Immature natural killer cell (primary cell): ENCODE data around the gene FLT4. TPM values are rescaled to one million over a fixed set of nuclear protein-coding genes. Genes with fewer than 3 reads are reported as not detected.

Experiments
- DNase-seq, 3 donors: peaks; one replicate each; pipeline ENCODE4 v3.0.0; 2022; ENCODE audit warnings: mixed read lengths in 1 of 3
- H3K27ac Mint-ChIP-seq, 6 donors: one replicate each; pipeline ENCODE4 v1.8.0; 2020; ENCODE audit warnings: mixed read lengths in 6 of 6, mild to moderate bottlenecking in 5 of 6, inconsistent platforms in 4 of 6, moderate library complexity in 3 of 6
- H3K27me3 Mint-ChIP-seq, 3 donors: one replicate each; pipeline ENCODE4 v1.8.0; 2020 to 2021; ENCODE audit warnings: low read depth in 3 of 3, mild to moderate bottlenecking in 3 of 3, mixed read lengths in 3 of 3, moderate library complexity in 3 of 3, inconsistent platforms in 1 of 3
- H3K36me3 Mint-ChIP-seq, 3 donors: one replicate each; pipeline ENCODE4 v1.8.0; 2020; ENCODE audit warnings: mixed read lengths in 3 of 3, inconsistent platforms in 2 of 3, mild to moderate bottlenecking in 2 of 3
- H3K4me1 Mint-ChIP-seq, 2 donors: one replicate each; pipeline ENCODE4 v1.8.0; 2020; ENCODE audit warnings: inconsistent platforms in 2 of 2, mild to moderate bottlenecking in 2 of 2, mixed read lengths in 2 of 2, moderate library complexity in 1 of 2
- H3K4me3 Mint-ChIP-seq, 5 donors: one replicate each; pipeline ENCODE4 v1.8.0; 2020; ENCODE audit warnings: mild to moderate bottlenecking in 5 of 5, mixed read lengths in 5 of 5, inconsistent platforms in 3 of 5, moderate library complexity in 3 of 5
- H3K9me3 Mint-ChIP-seq, 6 donors: one replicate each; pipeline ENCODE4 v1.8.0; 2020; ENCODE audit warnings: mild to moderate bottlenecking in 6 of 6, mixed read lengths in 6 of 6, inconsistent platforms in 4 of 6, moderate library complexity in 3 of 6
- polyA plus RNA-seq, 3 donors: library from polyadenylated mRNA; unstranded; fragments of 300-500 nt; fragmentation: Illumina TruSeq; gene quantifications; one replicate each; pipeline ENCODE4 v1.2.3, GENCODE V29; 2021

The FLT4 gene
- polyA plus RNA-seq, 3 donors from 2014 or later = 0.37 TPM; not detected in 2

DNA sequence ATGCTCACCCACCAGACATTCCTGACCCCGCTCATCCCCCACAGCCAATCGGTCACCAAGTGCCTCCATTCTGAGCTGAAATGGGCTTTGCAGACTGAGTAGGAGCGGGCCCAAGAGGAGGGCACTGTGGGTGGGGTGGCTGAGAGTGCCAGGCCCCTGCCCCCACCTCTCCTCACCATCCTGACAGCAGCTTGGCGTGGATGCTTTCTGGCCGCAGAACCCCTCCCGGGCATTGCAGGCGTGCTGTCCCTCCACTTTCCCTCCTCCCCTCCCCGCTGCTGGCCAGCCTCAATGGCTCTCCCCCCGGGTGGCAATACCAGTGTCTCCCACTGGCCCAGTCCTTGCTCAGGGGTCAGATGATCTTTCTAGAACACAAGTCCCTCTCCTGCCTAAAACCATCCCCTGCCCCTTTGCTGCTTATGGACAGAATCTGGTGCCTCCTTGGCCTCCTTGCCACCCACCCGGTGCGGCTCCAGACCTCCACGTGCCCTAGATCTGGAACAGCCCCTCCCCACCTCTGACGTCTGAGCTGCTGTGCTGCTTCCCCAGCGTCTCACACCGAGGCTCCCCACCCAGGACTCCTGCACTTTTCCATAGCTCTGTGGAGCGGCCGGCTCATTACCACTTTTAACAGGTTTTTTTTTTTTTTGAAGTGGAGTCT lies 6.1 kb downstream of the FLT4 start:
- Mint-ChIP-seq H3K27ac (no peak overlapping the region), H3K9me3 (no peaks in the 10 kb centered on the region), H3K27me3 (peaks cover 3 to 10% (median 7%) of the 10 kb centered on the region in 3 donors)

DNA sequence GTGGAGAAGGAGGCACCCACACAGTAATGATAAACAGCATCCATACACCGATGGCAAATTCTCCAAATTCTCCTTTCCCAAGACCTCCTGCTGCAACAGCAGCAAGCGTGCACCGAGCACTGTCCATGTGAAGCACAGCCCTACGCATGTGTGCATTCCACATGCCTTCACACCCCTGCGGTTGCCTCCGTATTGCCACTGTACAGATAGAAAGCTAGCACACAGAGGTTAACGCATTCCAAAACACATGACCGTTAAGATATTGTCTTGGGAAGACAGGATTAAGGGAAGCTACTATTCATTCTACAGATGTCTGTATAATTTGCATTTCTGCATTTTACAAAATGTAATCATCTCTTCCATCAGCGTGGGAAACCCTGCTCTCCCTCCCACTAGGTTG lies 6.6 kb downstream of the FLT4 start:
- H3K9me3 Mint-ChIP-seq = no peaks in the 10 kb centered on the region
- H3K36me3 Mint-ChIP-seq = no peaks in the 10 kb centered on the region
- H3K4me3 Mint-ChIP-seq = no peak overlapping the region
- H3K27ac Mint-ChIP-seq = no peak overlapping the region
- H3K27me3 Mint-ChIP-seq = peaks cover 3 to 9% (median 8%) of the 10 kb centered on the region in 3 donors
- H3K4me1 Mint-ChIP-seq = peaks cover 0 to under 1% of the 10 kb centered on the region in 2 donors
- no peak for DNase-seq

More for the DNA sequence above, 6.1 kb downstream of the FLT4 start:
- H3K4me3 Mint-ChIP-seq = no peak overlapping the region
- no peaks in the 10 kb centered on the region for H3K36me3 Mint-ChIP-seq
- no peak for DNase-seq
- H3K4me1 Mint-ChIP-seq = peaks cover 0 to 2% of the 10 kb centered on the region in 2 donors

GRCh38 chr5:180642181-180642775 lies 7.1 kb downstream of the FLT4 start:
- Mint-ChIP-seq H3K4me1 (no peaks in the 10 kb centered on the region), H3K27me3 (peaks cover 3 to 13% (median 9%) of the 10 kb centered on the region in 3 donors), H3K27ac (no peak overlapping the region), H3K4me3 (no peak overlapping the region), H3K9me3 (no peaks in the 10 kb centered on the region), H3K36me3 (no peaks in the 10 kb centered on the region)
- no peak for DNase-seq

GRCh38 chr5:180641566-180641900 lies 7.9 kb downstream of the FLT4 start:
- Mint-ChIP-seq H3K4me3 (no peak overlapping the region), H3K27ac (no peak overlapping the region), H3K9me3 (no peaks in the 10 kb centered on the region), H3K4me1 (no peaks in the 10 kb centered on the region), H3K36me3 (no peaks in the 10 kb centered on the region), H3K27me3 (peaks cover 3 to 13% (median 9%) of the 10 kb centered on the region in 3 donors)
- no peak for DNase-seq

DNA sequence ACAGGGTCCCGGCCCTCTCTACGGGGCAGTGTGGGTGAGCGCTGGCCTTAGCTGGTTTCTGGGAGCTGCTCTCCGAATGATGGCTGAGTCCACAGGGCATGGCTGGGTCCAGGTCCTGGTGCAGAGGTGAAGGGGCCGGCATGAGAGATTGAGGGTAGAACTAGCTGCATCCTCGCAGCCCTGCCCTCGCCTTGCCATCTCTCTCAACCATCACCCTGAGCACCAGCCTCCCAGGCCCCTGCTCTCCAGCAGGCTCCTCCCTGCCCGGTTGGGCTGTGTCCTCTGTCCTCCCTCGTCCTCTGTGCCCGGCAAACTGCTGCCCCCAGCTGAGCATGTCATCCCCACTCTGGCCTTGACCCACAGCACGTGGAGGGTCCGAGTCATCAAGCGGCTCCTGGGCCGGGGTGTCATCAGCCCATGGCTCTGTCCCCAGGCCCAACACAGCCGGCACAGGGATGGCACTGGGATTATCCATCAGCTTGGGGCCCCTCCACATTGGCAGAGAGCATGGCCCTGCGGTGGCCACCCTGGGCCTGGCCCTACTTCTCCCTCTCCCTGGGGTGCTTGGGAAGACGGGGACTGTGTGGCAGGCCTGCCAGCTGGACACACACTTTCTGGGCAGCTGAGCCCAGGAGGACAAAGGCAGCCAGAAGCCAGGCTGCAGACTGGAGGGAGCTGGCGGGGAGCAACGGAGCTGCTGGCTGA lies 8.4 kb downstream of the FLT4 start:
- H3K4me3 Mint-ChIP-seq = no peak overlapping the region
- H3K27ac Mint-ChIP-seq = no peak overlapping the region
- H3K36me3 Mint-ChIP-seq = no peaks in the 10 kb centered on the region
- no peaks in the 10 kb centered on the region for H3K4me1 Mint-ChIP-seq
- H3K27me3 Mint-ChIP-seq = peaks cover 0 to 13% (median 7%) of the 10 kb centered on the region in 3 donors
- no peaks in the 10 kb centered on the region for H3K9me3 Mint-ChIP-seq
- no peak for DNase-seq

DNA sequence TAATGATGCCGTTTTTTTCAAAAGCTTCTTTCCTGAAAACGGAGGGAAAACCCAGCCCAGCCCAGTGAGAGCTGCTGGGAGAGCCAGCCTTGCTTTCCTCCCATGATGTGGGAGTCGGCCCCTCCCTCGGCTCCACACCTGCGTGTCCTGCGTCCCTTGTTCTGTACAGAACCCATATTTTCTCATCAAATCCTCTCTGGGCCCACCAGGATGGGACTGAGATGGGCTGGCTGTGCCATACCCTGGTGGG lies 8.9 kb downstream of the FLT4 start:
- Mint-ChIP-seq H3K27me3 (peaks cover 0 to 13% (median 6%) of the 10 kb centered on the region in 3 donors), H3K4me3 (no peak overlapping the region), H3K4me1 (no peaks in the 10 kb centered on the region), H3K27ac (no peak overlapping the region), H3K9me3 (no peaks in the 10 kb centered on the region), H3K36me3 (no peaks in the 10 kb centered on the region)
- DNase-seq = no peak

- Mint-ChIP-seq H3K4me3 (no peak overlapping the region), H3K27me3 (peaks cover 0 to 13% (median 3%) of the 10 kb centered on the region in 3 donors), H3K27ac (no peak overlapping the region), H3K36me3 (no peaks in the 10 kb centered on the region), H3K4me1 (no peaks in the 10 kb centered on the region), H3K9me3 (no peaks in the 10 kb centered on the region)
- DNase-seq = no peak
Observed at GRCh38 chr5:180639741-180640610, 9.4 kb downstream of the FLT4 start.

DNA sequence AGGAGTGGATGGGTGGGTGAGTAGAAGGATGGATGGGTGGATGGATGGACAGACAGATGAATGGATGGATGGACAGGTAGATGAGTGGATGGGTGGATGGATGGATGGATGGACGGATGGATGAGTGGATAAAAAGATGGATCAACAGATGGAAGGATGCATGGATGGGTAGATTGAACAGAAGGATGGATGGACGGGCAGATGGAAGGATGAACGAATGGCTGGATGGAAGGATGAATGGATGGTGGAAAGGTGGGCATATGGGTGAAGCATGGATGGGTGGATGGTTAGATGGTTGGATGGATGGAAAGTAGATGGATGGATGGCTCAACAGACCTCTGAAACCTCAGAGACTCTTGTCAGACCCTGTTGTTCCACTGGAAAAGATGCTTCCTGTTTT lies 10.1 kb downstream of the FLT4 start:
- no peak for DNase-seq
- peaks cover 0 to 1% (median 0%) of the 10 kb centered on the region in 6 donors for H3K9me3 Mint-ChIP-seq
- no peak overlapping the region for H3K4me3 Mint-ChIP-seq
- H3K36me3 Mint-ChIP-seq = no peaks in the 10 kb centered on the region
- no peaks in the 10 kb centered on the region for H3K4me1 Mint-ChIP-seq
- peaks cover 0 to 11% (median 2%) of the 10 kb centered on the region in 3 donors for H3K27me3 Mint-ChIP-seq
- H3K27ac Mint-ChIP-seq = peak overlapping the region in 1 of 6 donors; percentile 27

DNA sequence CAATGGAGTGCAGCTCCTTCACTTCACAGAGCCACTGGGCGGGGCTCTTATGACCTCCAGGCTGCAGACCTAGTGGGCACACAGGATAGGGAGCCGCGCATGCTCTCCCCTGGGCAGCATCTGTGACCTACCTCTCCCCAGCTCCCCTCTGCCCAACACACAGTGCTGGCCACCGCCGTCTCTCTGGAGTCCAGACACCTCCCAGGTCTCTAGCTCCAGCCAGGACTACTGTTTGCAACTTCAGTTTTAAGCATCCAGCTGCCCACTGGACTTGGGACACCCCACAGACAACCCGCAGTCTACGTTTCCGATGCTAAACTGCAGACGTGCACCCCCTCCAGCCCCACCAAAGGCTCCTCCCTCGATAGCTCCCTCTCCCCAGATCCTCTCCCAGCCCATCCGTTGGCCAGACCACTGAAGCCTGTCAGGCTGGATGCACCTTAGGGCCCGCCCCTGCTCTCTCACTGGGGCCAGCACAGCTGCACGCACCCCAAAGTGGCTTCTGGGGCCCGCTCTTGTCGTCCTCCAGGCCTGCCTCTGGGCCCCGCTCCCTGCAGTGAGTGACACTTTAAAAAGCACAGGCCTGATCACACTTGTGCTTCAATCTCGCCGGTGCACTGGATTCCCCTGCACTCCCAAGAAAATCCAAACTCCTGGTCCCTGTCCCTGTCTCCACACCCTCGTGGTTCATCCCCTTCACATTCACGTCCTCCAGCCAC lies 11.3 kb downstream of the FLT4 start:
- no peak for DNase-seq
- Mint-ChIP-seq H3K9me3 (peaks cover 0 to 1% (median 0%) of the 10 kb centered on the region in 6 donors), H3K4me3 (no peak overlapping the region), H3K27me3 (peaks cover 0 to 6% (median 2%) of the 10 kb centered on the region in 3 donors), H3K27ac (no peak overlapping the region), H3K4me1 (no peaks in the 10 kb centered on the region), H3K36me3 (no peaks in the 10 kb centered on the region)

DNA sequence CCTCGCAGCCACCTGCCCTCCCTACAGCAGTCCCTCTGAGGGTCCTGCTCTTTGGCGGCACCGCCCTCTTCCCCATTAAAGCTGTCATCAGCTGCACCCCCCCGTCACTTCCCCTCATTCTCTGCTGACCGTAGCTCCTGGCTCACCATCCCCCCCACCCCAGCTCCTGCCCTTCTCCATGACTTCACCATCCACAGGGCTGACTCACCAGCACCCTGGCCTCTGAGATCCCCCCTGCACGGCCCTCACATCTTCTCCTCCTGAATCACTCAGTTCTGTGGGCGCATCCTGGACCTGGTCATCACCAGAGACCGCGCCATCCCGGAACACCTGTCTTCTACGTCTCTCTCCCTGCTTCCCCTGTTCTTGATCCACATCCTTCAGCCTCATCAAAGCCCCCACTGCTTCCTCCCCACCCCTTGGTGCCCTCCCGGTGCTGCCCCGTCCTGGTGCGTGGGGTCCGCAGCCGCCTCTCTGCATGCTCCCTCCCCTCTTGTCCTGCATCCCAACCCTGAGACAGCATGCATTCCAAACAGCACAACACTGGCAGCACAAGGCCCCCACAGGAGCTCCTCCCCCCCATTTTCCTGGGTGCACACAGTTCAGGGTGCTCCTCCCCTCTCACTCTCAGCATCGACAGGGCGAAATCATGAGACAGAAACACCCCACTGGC lies 12.9 kb downstream of the FLT4 start:
- no peak overlapping the region for H3K4me3 Mint-ChIP-seq
- H3K9me3 Mint-ChIP-seq = peaks cover 0 to 1% (median 0%) of the 10 kb centered on the region in 6 donors
- no peak for DNase-seq
- H3K4me1 Mint-ChIP-seq = no peaks in the 10 kb centered on the region
- H3K36me3 Mint-ChIP-seq = no peaks in the 10 kb centered on the region
- H3K27me3 Mint-ChIP-seq = peaks cover 0 to 4% (median 2%) of the 10 kb centered on the region in 3 donors
- no peak overlapping the region for H3K27ac Mint-ChIP-seq

DNA sequence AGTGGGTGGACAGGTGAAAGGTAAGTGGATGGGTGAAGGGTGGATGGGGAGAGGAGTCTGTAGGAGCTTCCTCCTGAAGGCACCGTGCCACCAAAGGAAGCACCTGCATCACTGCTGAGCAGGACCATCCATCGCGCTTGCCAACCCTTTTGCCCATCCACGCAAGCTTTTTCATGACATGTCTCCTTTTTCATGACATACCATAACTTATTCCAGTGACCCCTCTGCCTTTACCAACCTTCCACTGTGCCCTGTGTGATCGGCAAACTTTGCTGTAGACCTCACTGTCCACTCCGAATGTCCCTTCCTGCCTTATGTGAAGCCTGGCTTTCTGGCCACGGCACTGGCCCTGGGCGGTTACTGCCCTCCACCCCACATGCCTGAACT lies 13.4 kb downstream of the FLT4 start:
- DNase-seq = no peak
- Mint-ChIP-seq H3K27me3 (peaks cover 0 to 4% (median 2%) of the 10 kb centered on the region in 3 donors), H3K4me3 (no peak overlapping the region), H3K4me1 (no peaks in the 10 kb centered on the region), H3K9me3 (peaks cover 0 to 1% (median 0%) of the 10 kb centered on the region in 6 donors), H3K36me3 (no peaks in the 10 kb centered on the region), H3K27ac (no peak overlapping the region)

DNA sequence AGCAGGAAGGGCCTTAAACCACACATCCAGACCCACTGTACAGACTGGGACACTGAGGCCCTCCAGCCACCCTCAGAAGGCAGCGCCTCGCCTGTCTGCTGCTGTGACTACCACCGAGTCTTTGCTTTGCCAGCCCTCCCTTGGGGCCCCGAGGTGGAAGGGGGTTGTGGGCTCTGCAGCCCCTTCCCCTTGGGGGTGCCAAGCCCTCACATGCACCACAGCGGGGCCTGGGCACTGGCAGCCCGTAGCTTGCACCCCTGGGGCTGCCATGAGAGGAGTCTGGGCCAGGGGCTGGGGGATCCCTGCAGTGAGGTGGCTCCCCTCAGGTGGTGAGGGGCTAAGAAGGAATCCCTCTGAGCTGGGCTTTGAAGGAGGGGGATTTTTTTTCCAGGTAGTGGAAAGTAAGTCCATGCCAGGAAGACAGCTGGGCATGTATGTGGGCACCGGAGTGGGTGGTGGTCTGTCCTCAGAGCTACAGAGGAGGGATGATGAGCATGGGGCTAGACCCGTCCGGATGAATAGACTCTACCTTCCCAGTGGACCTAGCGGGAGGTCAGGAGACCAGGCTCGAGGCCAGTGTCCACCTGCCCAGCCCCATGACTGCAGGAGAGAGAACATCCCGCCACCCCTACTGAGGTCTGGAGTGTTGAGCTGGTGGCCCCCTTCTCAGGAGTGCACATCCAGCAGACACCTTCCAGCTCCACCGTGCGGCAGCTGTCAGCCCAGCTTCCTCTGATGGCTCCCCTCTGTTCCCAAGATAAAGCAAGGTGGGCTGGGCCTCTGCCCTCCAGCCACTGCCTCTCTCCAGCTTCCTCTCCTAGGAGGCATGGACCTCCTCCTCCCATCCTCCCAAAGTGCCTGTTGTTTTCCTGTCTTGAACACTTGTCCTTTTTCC lies 15.9 kb downstream of the FLT4 start:
- Mint-ChIP-seq H3K27me3 (peaks cover 0 to 4% (median 2%) of the 10 kb centered on the region in 3 donors), H3K27ac (no peak overlapping the region), H3K36me3 (no peaks in the 10 kb centered on the region), H3K4me3 (no peak overlapping the region), H3K9me3 (peaks cover 0 to 1% (median 0%) of the 10 kb centered on the region in 6 donors), H3K4me1 (no peaks in the 10 kb centered on the region)
- DNase-seq = no peak
